ENCODE data around the gene KCNH5. TPM values are rescaled to one million over a fixed set of nuclear protein-coding genes. Genes with fewer than 3 reads are reported as not detected.

The KCNH5 gene
- not detected for total RNA-seq

DNA sequence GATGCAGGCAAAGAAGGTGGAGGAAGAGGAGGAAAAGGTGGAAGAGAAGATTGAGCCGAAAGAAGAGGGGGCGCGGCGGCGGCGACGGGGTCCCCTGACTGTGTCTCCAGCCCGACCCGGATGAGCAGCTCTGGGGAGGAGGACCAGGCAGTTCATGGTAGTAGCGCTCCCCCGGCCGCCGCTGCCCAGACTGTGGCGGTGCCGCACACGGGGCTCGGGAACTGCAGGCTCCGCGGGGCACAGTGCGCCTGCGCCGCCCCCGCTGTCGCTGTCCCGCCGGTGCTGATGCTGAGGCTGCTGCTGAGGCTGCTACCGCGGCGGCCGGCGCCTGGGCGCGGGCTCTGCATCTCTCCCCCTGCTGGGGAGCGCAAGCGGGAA lies at the start of gene KCNH5:
Gene KCNH5, minus strand, starts transcription at position 225 of the 378 bp plus-strand sequence. CDS start 272 bp downstream, outside the sequence.
- Mint-ChIP-seq H3K4me3 (peak within 1 kb of the TSS in 1 of 2 donors; percentile 71), H3K4me1 (ENCODE audit: low read depth) (peaks cover 8% of the 10 kb centered on the region), H3K36me3 (ENCODE audit: insufficient read depth in 2 of 2) (no peaks in the 10 kb centered on the region), H3K27ac (no peak within 1 kb of the TSS), H3K9me3 (no peaks in the 10 kb centered on the region), H3K27me3 (ENCODE audit: low read depth) (peaks cover 39% of the 10 kb centered on the region)
- peak; percentile 71 to 74 for ATAC-seq (replicated peaks in 1 of 2)
- DNase-seq, result peak; percentile 15 to 23

GRCh38 chr14:63091394-63091996 lies 46.2 kb upstream of the KCNH5 start:
- DNase-seq (no peak), ATAC-seq (replicated peaks in 1 of 2) (no peak)
- H3K4me1 Mint-ChIP-seq (ENCODE audit: low read depth), result no peaks in the 10 kb centered on the region
- no peaks in the 10 kb centered on the region for H3K9me3 Mint-ChIP-seq
- no peaks in the 10 kb centered on the region for H3K36me3 Mint-ChIP-seq (ENCODE audit: insufficient read depth in 2 of 2)
- no peak overlapping the region for H3K27ac Mint-ChIP-seq
- H3K4me3 Mint-ChIP-seq, result no peak overlapping the region
- H3K27me3 Mint-ChIP-seq (ENCODE audit: low read depth), result no peaks in the 10 kb centered on the region

DNA sequence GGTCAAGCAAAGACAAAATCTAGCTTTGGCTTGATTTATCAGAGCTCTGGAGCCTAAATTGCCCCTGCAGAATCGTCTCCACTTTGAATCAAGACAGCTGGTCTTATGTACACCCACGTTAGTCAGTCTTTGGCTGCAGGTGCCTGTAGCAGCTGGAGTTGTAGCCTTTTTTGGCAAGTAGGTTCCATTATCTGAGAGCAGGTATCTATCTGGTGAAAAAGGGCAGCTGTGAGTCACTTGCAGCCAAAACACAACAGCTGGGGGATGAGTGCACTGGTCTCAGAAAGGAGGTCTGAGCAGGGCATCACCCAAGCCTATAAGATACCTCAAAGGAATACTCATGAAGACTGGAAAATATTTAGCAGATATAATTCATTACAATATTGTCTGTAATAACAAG lies 43.6 kb upstream of the KCNH5 start:
- ATAC-seq (replicated peaks in 1 of 2) (no peak), DNase-seq (no peak)
- Mint-ChIP-seq H3K36me3 (ENCODE audit: insufficient read depth in 2 of 2) (no peaks in the 10 kb centered on the region), H3K4me3 (no peak overlapping the region), H3K27me3 (ENCODE audit: low read depth) (no peaks in the 10 kb centered on the region), H3K27ac (no peak overlapping the region), H3K9me3 (no peaks in the 10 kb centered on the region), H3K4me1 (ENCODE audit: low read depth) (no peaks in the 10 kb centered on the region)

- Mint-ChIP-seq H3K4me3 (no peak overlapping the region), H3K27me3 (ENCODE audit: low read depth) (no peaks in the 10 kb centered on the region), H3K36me3 (ENCODE audit: insufficient read depth in 2 of 2) (peaks cover 0 to 1% of the 10 kb centered on the region in 2 donors), H3K4me1 (ENCODE audit: low read depth) (no peaks in the 10 kb centered on the region), H3K9me3 (no peaks in the 10 kb centered on the region), H3K27ac (no peak overlapping the region)
- no peak for ATAC-seq (replicated peaks in 1 of 2)
- no peak for DNase-seq
These were observed 33.3 kb upstream of the KCNH5 start for GRCh38 chr14:63078569-63078968.

DNA sequence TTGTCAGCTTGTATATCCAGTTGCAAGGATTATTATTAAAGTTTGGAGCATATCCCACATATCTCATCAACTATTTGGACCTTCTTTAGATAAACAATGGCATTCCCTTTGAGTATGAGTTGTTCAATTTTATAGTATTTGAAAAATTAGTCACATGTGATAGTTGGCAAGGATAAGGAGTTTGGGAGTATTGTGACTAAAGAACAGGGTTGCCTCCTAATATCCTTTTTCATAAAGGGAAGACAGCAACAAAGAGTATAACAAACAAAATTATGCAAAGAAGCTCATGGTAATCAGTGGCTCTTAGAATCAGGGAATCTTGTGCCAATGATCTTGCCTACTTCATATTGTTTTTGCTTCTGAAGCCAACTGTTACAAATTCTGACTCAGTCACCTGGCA lies 31.2 kb upstream of the KCNH5 start:
- Mint-ChIP-seq H3K27ac (no peak overlapping the region), H3K27me3 (ENCODE audit: low read depth) (no peaks in the 10 kb centered on the region), H3K4me3 (no peak overlapping the region), H3K9me3 (no peaks in the 10 kb centered on the region), H3K4me1 (ENCODE audit: low read depth) (no peaks in the 10 kb centered on the region), H3K36me3 (ENCODE audit: insufficient read depth in 2 of 2) (peaks cover 0 to 1% of the 10 kb centered on the region in 2 donors)
- DNase-seq, result no peak
- no peak for ATAC-seq (replicated peaks in 1 of 2)

DNA sequence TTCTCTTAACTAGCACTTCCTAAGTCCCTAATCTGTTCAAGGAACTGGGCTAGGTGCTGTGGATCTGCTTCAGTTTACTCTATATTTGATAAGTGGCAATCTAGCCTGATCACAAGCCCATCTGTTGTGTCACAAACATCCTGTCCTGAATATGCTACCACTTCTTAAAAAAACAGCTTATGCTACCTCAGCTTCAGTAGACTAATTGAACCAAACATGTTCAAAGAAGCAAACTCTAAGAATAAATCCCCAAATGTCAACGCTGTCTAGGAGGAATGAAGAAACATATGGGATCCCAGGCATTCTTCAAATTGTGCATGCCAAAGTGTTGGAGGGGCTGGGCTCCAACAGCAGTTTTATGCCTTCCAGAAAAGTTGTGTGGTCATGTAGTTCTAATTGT lies 10.4 kb upstream of the KCNH5 start:
- no peak for ATAC-seq (replicated peaks in 1 of 2)
- Mint-ChIP-seq H3K9me3 (no peaks in the 10 kb centered on the region), H3K4me1 (ENCODE audit: low read depth) (no peaks in the 10 kb centered on the region), H3K27ac (no peak overlapping the region), H3K27me3 (ENCODE audit: low read depth) (no peaks in the 10 kb centered on the region), H3K36me3 (ENCODE audit: insufficient read depth in 2 of 2) (no peaks in the 10 kb centered on the region), H3K4me3 (no peak overlapping the region)
- no peak for DNase-seq

DNA sequence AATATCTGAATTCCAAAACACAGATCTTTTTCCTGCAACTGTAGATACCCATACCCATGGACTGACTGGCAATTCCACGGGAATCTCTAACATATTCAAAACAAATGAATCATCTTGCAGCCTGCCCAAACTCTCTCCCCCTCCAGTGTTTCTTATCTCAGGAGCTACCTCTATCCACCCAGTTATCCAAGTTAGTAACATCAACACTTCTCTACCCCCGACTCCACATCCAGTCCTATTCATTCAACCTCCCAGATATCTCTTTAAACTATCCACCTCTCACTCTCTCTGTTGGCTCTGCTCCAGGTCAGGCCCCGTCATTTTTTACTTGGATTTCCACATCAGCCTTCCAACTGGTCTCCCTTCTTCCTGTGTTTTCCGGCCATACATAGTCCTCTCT lies 6.7 kb upstream of the KCNH5 start:
- Mint-ChIP-seq H3K4me3 (no peak overlapping the region), H3K27ac (no peak overlapping the region), H3K36me3 (ENCODE audit: insufficient read depth in 2 of 2) (no peaks in the 10 kb centered on the region), H3K4me1 (ENCODE audit: low read depth) (no peaks in the 10 kb centered on the region), H3K9me3 (no peaks in the 10 kb centered on the region), H3K27me3 (ENCODE audit: low read depth) (peaks cover 17% of the 10 kb centered on the region)
- no peak for DNase-seq
- no peak for ATAC-seq (replicated peaks in 1 of 2)

GRCh38 chr14:63051301-63051700 lies 6.0 kb upstream of the KCNH5 start:
- ATAC-seq (replicated peaks in 1 of 2), result no peak
- H3K27ac Mint-ChIP-seq, result no peak overlapping the region

GRCh38 chr14:63050694-63051093 lies 5.4 kb upstream of the KCNH5 start:
- DNase-seq (no peak), ATAC-seq (replicated peaks in 1 of 2) (no peak)
- H3K27me3 Mint-ChIP-seq (ENCODE audit: low read depth), result peaks cover 29% of the 10 kb centered on the region
- no peaks in the 10 kb centered on the region for H3K9me3 Mint-ChIP-seq
- no peak overlapping the region for H3K27ac Mint-ChIP-seq
- no peak overlapping the region for H3K4me3 Mint-ChIP-seq
- peaks cover 8% of the 10 kb centered on the region for H3K4me1 Mint-ChIP-seq (ENCODE audit: low read depth)
- no peaks in the 10 kb centered on the region for H3K36me3 Mint-ChIP-seq (ENCODE audit: insufficient read depth in 2 of 2)

More at GRCh38 chr14:63051301-63051700, 6.0 kb upstream of the KCNH5 start:
- Mint-ChIP-seq H3K4me3 (no peak overlapping the region), H3K9me3 (no peaks in the 10 kb centered on the region), H3K27me3 (ENCODE audit: low read depth) (peaks cover 24% of the 10 kb centered on the region), H3K4me1 (ENCODE audit: low read depth) (peaks cover 5% of the 10 kb centered on the region), H3K36me3 (ENCODE audit: insufficient read depth in 2 of 2) (no peaks in the 10 kb centered on the region)
- no peak for DNase-seq

GRCh38 chr14:63046339-63047268 lies 1.3 kb upstream of the KCNH5 start:
- Mint-ChIP-seq H3K4me3 (peak overlapping the region in 1 of 2 donors; percentile 43), H3K27ac (no peak overlapping the region), H3K9me3 (no peaks in the 10 kb centered on the region), H3K27me3 (ENCODE audit: low read depth) (peaks cover 39% of the 10 kb centered on the region), H3K4me1 (ENCODE audit: low read depth) (peaks cover 8% of the 10 kb centered on the region), H3K36me3 (ENCODE audit: insufficient read depth in 2 of 2) (no peaks in the 10 kb centered on the region)
- DNase-seq (no peak), ATAC-seq (replicated peaks in 1 of 2) (no peak)

DNA sequence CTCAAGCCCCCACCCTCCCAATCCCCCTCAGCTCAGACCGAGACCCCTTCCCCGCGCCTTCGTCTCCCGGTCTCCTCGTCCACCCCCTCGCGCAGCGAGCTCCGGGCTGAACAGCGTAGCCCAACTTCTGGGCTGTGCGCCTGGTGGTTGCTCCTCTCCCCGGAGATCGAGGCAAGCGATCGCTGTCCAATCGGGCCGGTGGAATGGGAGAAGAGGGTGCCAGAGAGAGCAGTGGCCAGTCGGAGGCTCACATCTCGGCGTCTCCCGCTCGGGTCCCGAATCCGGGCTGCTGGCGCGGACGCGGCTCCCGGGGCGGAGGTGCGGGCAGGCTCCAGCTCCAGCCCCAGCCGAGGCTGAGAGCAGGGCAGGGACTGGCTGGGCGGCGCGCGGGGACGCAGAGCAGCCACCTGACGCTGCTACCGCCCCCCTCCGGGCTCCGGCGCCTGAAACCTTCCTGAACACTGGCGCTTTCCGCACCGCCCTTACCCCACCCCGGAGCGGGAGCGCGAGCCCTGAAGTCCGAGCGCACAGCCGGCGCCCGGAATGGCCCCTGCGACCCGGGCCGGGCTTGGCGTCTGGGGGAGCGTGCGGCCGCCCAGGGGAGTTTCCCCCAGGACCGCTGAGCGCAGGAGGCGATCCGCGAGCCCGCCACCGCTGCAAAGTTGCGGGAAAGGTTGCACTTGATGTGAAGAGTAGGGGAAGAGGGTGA lies 508 bp upstream of the KCNH5 start:
- Mint-ChIP-seq H3K27ac (no peak overlapping the region), H3K27me3 (ENCODE audit: low read depth) (peaks cover 39% of the 10 kb centered on the region), H3K36me3 (ENCODE audit: insufficient read depth in 2 of 2) (no peaks in the 10 kb centered on the region), H3K9me3 (no peaks in the 10 kb centered on the region), H3K4me1 (ENCODE audit: low read depth) (peaks cover 8% of the 10 kb centered on the region), H3K4me3 (peak overlapping the region in 1 of 2 donors; percentile 43)
- DNase-seq (peak in 1 of 2 donors; percentile 1), ATAC-seq (replicated peaks in 1 of 2) (peak; percentile 28 to 36)

GRCh38 chr14:63039866-63040265 lies 5.4 kb downstream of the KCNH5 start:
- DNase-seq, result no peak
- no peak overlapping the region for H3K4me3 Mint-ChIP-seq
- no peak for ATAC-seq (replicated peaks in 1 of 2)
- H3K27me3 Mint-ChIP-seq (ENCODE audit: low read depth), result peaks cover 10% of the 10 kb centered on the region
- H3K27ac Mint-ChIP-seq, result no peak overlapping the region
- no peaks in the 10 kb centered on the region for H3K4me1 Mint-ChIP-seq (ENCODE audit: low read depth)
- H3K36me3 Mint-ChIP-seq (ENCODE audit: insufficient read depth in 2 of 2), result no peaks in the 10 kb centered on the region
- H3K9me3 Mint-ChIP-seq, result no peaks in the 10 kb centered on the region

DNA sequence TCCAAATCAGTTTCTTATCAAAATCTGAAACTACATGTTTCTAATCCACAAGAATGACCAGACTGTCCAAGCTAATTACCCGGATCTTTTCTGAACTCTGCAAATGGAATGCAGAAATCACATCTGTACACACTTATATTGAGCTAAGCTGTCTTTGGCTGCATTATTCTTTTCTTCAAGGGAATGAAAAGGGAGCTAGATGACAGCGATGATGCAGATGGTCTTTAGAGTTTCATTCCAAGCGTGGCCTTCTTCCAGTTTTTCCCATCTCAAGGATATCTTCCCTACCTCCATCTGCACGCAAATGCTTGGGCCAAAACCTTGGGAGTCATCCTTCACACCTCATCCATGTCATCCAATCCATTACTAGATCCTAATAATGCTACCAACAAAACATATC lies 12.6 kb downstream of the KCNH5 start:
- DNase-seq, result no peak

More for the DNA sequence above, 12.6 kb downstream of the KCNH5 start:
- H3K4me3 Mint-ChIP-seq, result no peak overlapping the region
- no peaks in the 10 kb centered on the region for H3K36me3 Mint-ChIP-seq (ENCODE audit: insufficient read depth in 2 of 2)
- no peak overlapping the region for H3K27ac Mint-ChIP-seq
- peaks cover 0 to 2% of the 10 kb centered on the region in 2 donors for H3K9me3 Mint-ChIP-seq
- ATAC-seq (replicated peaks in 1 of 2), result no peak
- H3K27me3 Mint-ChIP-seq (ENCODE audit: low read depth), result no peaks in the 10 kb centered on the region
- no peaks in the 10 kb centered on the region for H3K4me1 Mint-ChIP-seq (ENCODE audit: low read depth)

Measured in activated T-cell treated with anti-CD3 and anti-CD28 coated beads, Interleukin-2, amount 50 U/mL, for 72 hours (primary cell).